ENCODE data around the gene DCAF11.
A peak's percentile ranks its signal among the peaks of the same experiment; 100 is the strongest.

Gene DCAF11

GRCh38 chr14:24150061-24150460, 35.5 kb downstream of the DCAF11 start:
- Histone ChIP-seq H3K4me3 (ENCODE audit: low read length) (no peak overlapping the region), H3K27me3 (ENCODE audit: insufficient read depth, low read length) (no peaks in the 10 kb centered on the region), H3K27ac (ENCODE audit: low read length) (no peak overlapping the region), H3K9me3 (ENCODE audit: insufficient read depth, low read depth, low read length) (no peaks in the 10 kb centered on the region), H3K9ac (ENCODE audit: low read depth, low read length) (no peak overlapping the region), H3K36me3 (ENCODE audit: insufficient read depth, low read depth, low read length) (peaks cover 52% of the 10 kb centered on the region), H3K4me1 (ENCODE audit: insufficient read depth, low read length) (peaks cover 13% of the 10 kb centered on the region)

GRCh38 chr14:24150567-24150966, 36.0 kb downstream of the DCAF11 start:
- no peaks in the 10 kb centered on the region for H3K9me3 ChIP-seq (ENCODE audit: insufficient read depth, low read depth, low read length)
- H3K9ac ChIP-seq (ENCODE audit: low read depth, low read length), result no peak overlapping the region
- H3K27me3 ChIP-seq (ENCODE audit: insufficient read depth, low read length), result no peaks in the 10 kb centered on the region
- H3K36me3 ChIP-seq (ENCODE audit: insufficient read depth, low read depth, low read length), result peaks cover 57% of the 10 kb centered on the region
- no peak overlapping the region for H3K4me3 ChIP-seq (ENCODE audit: low read length)
- H3K27ac ChIP-seq (ENCODE audit: low read length), result no peak overlapping the region
- H3K4me1 ChIP-seq (ENCODE audit: insufficient read depth, low read length), result peaks cover 12% of the 10 kb centered on the region

GRCh38 chr14:24150993-24151392, 36.4 kb downstream of the DCAF11 start:
- Histone ChIP-seq H3K4me3 (ENCODE audit: low read length) (no peak overlapping the region), H3K27ac (ENCODE audit: low read length) (no peak overlapping the region), H3K9ac (ENCODE audit: low read depth, low read length) (no peak overlapping the region), H3K27me3 (ENCODE audit: insufficient read depth, low read length) (no peaks in the 10 kb centered on the region), H3K9me3 (ENCODE audit: insufficient read depth, low read depth, low read length) (no peaks in the 10 kb centered on the region), H3K4me1 (ENCODE audit: insufficient read depth, low read length) (peaks cover 8% of the 10 kb centered on the region), H3K36me3 (ENCODE audit: insufficient read depth, low read depth, low read length) (peaks cover 61% of the 10 kb centered on the region)

GRCh38 chr14:24151404-24152080, 37.0 kb downstream of the DCAF11 start:
- Histone ChIP-seq H3K27ac (ENCODE audit: low read length) (no peak overlapping the region), H3K9ac (ENCODE audit: low read depth, low read length) (no peak overlapping the region), H3K4me1 (ENCODE audit: insufficient read depth, low read length) (peaks cover 8% of the 10 kb centered on the region), H3K9me3 (ENCODE audit: insufficient read depth, low read depth, low read length) (no peaks in the 10 kb centered on the region), H3K4me3 (ENCODE audit: low read length) (no peak overlapping the region), H3K36me3 (ENCODE audit: insufficient read depth, low read depth, low read length) (peaks cover 67% of the 10 kb centered on the region), H3K27me3 (ENCODE audit: insufficient read depth, low read length) (no peaks in the 10 kb centered on the region)

- Histone ChIP-seq H3K27ac (ENCODE audit: low read length) (no peak overlapping the region), H3K36me3 (ENCODE audit: insufficient read depth, low read depth, low read length) (peaks cover 79% of the 10 kb centered on the region), H3K9ac (ENCODE audit: low read depth, low read length) (no peak overlapping the region), H3K9me3 (ENCODE audit: insufficient read depth, low read depth, low read length) (no peaks in the 10 kb centered on the region), H3K4me3 (ENCODE audit: low read length) (no peak overlapping the region), H3K4me1 (ENCODE audit: insufficient read depth, low read length) (no peaks in the 10 kb centered on the region), H3K27me3 (ENCODE audit: insufficient read depth, low read length) (no peaks in the 10 kb centered on the region)
Observed at GRCh38 chr14:24155100-24155499, 40.5 kb downstream of the DCAF11 start.

GRCh38 chr14:24156840-24157239, 42.3 kb downstream of the DCAF11 start:
- peaks cover 7% of the 10 kb centered on the region; the same call in 1 of the 2 replicates for H3K4me1 ChIP-seq (ENCODE audit: insufficient read depth, low read length)
- peaks cover 70% of the 10 kb centered on the region for H3K36me3 ChIP-seq (ENCODE audit: insufficient read depth, low read depth, low read length)
- no peaks in the 10 kb centered on the region for H3K27me3 ChIP-seq (ENCODE audit: insufficient read depth, low read length)
- H3K9me3 ChIP-seq (ENCODE audit: insufficient read depth, low read depth, low read length), result no peaks in the 10 kb centered on the region
- H3K9ac ChIP-seq (ENCODE audit: low read depth, low read length), result no peak overlapping the region
- H3K27ac ChIP-seq (ENCODE audit: low read length), result no peak overlapping the region
- no peak overlapping the region for H3K4me3 ChIP-seq (ENCODE audit: low read length)

GRCh38 chr14:24157331-24157730, 42.8 kb downstream of the DCAF11 start:
- Histone ChIP-seq H3K27me3 (ENCODE audit: insufficient read depth, low read length) (no peaks in the 10 kb centered on the region), H3K9me3 (ENCODE audit: insufficient read depth, low read depth, low read length) (no peaks in the 10 kb centered on the region), H3K9ac (ENCODE audit: low read depth, low read length) (no peak overlapping the region), H3K4me3 (ENCODE audit: low read length) (no peak overlapping the region), H3K36me3 (ENCODE audit: insufficient read depth, low read depth, low read length) (peaks cover 66% of the 10 kb centered on the region), H3K27ac (ENCODE audit: low read length) (no peak overlapping the region), H3K4me1 (ENCODE audit: insufficient read depth, low read length) (peaks cover 7% of the 10 kb centered on the region; the same call in 1 of the 2 replicates)

- H3K27ac ChIP-seq (ENCODE audit: low read length), result no peak overlapping the region
- H3K36me3 ChIP-seq (ENCODE audit: insufficient read depth, low read depth, low read length), result peaks cover 70% of the 10 kb centered on the region
- H3K9ac ChIP-seq (ENCODE audit: low read depth, low read length), result no peak overlapping the region
- H3K9me3 ChIP-seq (ENCODE audit: insufficient read depth, low read depth, low read length), result no peaks in the 10 kb centered on the region
- no peaks in the 10 kb centered on the region for H3K27me3 ChIP-seq (ENCODE audit: insufficient read depth, low read length)
- no peak overlapping the region for H3K4me3 ChIP-seq (ENCODE audit: low read length)
- H3K4me1 ChIP-seq (ENCODE audit: insufficient read depth, low read length), result peaks cover 7% of the 10 kb centered on the region; the same call in 1 of the 2 replicates
Observed at GRCh38 chr14:24159777-24160498, 45.4 kb downstream of the DCAF11 start.

- Histone ChIP-seq H3K4me1 (ENCODE audit: insufficient read depth, low read length) (peaks cover 7% of the 10 kb centered on the region; the same call in 1 of the 2 replicates), H3K9ac (ENCODE audit: low read depth, low read length) (no peak overlapping the region), H3K27me3 (ENCODE audit: insufficient read depth, low read length) (no peaks in the 10 kb centered on the region), H3K27ac (ENCODE audit: low read length) (no peak overlapping the region), H3K9me3 (ENCODE audit: insufficient read depth, low read depth, low read length) (no peaks in the 10 kb centered on the region), H3K4me3 (ENCODE audit: low read length) (no peak overlapping the region), H3K36me3 (ENCODE audit: insufficient read depth, low read depth, low read length) (peaks cover 70% of the 10 kb centered on the region)
Observed at GRCh38 chr14:24160499-24160849, 45.9 kb downstream of the DCAF11 start.

- peak within 1 kb of the TSS; percentile 67; the same call in 1 of the 2 replicates for H3K9ac ChIP-seq (ENCODE audit: low read depth, low read length)
- no peaks in the 10 kb centered on the region for H3K27me3 ChIP-seq (ENCODE audit: insufficient read depth, low read length)
- H3K27ac ChIP-seq (ENCODE audit: low read length), result peak within 1 kb of the TSS; percentile 52
- H3K4me3 ChIP-seq (ENCODE audit: low read length), result peak within 1 kb of the TSS; percentile 71
- no peaks in the 10 kb centered on the region for H3K9me3 ChIP-seq (ENCODE audit: insufficient read depth, low read depth, low read length)
- H3K36me3 ChIP-seq (ENCODE audit: insufficient read depth, low read depth, low read length), result peaks cover 70% of the 10 kb centered on the region
- peaks cover 7% of the 10 kb centered on the region; the same call in 1 of the 2 replicates for H3K4me1 ChIP-seq (ENCODE audit: insufficient read depth, low read length)
Observed at GRCh38 chr14:24160850-24161804, 46.5 kb downstream of the DCAF11 start, which contains the start of gene IRF9. Gene IRF9 (plus strand): TSS chr14:24161265. CDS start chr14:24162145, 880 bp downstream.

- Histone ChIP-seq H3K4me1 (ENCODE audit: insufficient read depth, low read length) (peaks cover 7% of the 10 kb centered on the region; the same call in 1 of the 2 replicates), H3K27me3 (ENCODE audit: insufficient read depth, low read length) (no peaks in the 10 kb centered on the region), H3K9ac (ENCODE audit: low read depth, low read length) (no peak overlapping the region; the same call in 1 of the 2 replicates), H3K4me3 (ENCODE audit: low read length) (no peak overlapping the region), H3K36me3 (ENCODE audit: insufficient read depth, low read depth, low read length) (peaks cover 64% of the 10 kb centered on the region), H3K27ac (ENCODE audit: low read length) (no peak overlapping the region), H3K9me3 (ENCODE audit: insufficient read depth, low read depth, low read length) (no peaks in the 10 kb centered on the region)
Observed at GRCh38 chr14:24162093-24162492, 47.5 kb downstream of the DCAF11 start.
